SK-N-SH (cell line): ENCODE measurements around the gene BTBD16. TPM values are rescaled to one million over a fixed set of nuclear protein-coding genes. Genes with fewer than 3 reads are reported as not detected.

ENCODE experiments used
- polyA plus RNA-seq, 3 experiments: library from polyadenylated mRNA; depleted of rRNA; stranded (reverse); fragments of >200 nt; gene quantifications; 2 replicates each; pipeline ENCODE4 v1.2.3, GENCODE V29; 2012
- small RNA-seq, 7 experiments: library from RNA; depleted of rRNA; stranded (forward); fragments of <200 nt; gene quantifications; one replicate each; pipeline ENCODE3, GENCODE V24; 2012

Gene BTBD16
- polyA plus RNA-seq, 1 of the 3 experiments (the other 2 are of a cell fraction): not detected

Small RNAs within 50 kb of the gene (small RNA-seq; reads per million reads assigned to genes)
- 0 reads per million in 7 experiments for gene RNU6-728P

Other genes starting within 250 kb of the BTBD16 start
- gene PLEKHA1, start 103.4 kb downstream of the BTBD16 start, polyA plus RNA-seq (2012; rRNA removed): 8.4 and 10.6 TPM in 2 replicates
- gene ARMS2, start 183.4 kb downstream of the BTBD16 start, polyA plus RNA-seq (2012; rRNA removed): not detected in 2 replicates
- gene HTRA1, start 190.3 kb downstream of the BTBD16 start, polyA plus RNA-seq (2012; rRNA removed): 291 and 339 TPM in 2 replicates